Measurements from ENCODE around the gene SPAAR.
A peak's percentile ranks its signal among the peaks of the same experiment; 100 is the strongest.
"Not testable (repeated sequence)": the region's sequence is repeated elsewhere in the genome, so short reads cannot be mapped to it uniquely, and the experiment has no call there.

The SPAAR gene

GRCh38 chr9:35909274-35909673 is at the start of gene SPAAR:
SPAAR (plus strand) TSS chr9:35909490; CDS start chr9:35910464, 974 bp downstream.
- DNase-seq, result no peak

GRCh38 chr9:35859990-35860339 is 49.3 kb upstream of the SPAAR start:
- DNase-seq, result no peak

DNA sequence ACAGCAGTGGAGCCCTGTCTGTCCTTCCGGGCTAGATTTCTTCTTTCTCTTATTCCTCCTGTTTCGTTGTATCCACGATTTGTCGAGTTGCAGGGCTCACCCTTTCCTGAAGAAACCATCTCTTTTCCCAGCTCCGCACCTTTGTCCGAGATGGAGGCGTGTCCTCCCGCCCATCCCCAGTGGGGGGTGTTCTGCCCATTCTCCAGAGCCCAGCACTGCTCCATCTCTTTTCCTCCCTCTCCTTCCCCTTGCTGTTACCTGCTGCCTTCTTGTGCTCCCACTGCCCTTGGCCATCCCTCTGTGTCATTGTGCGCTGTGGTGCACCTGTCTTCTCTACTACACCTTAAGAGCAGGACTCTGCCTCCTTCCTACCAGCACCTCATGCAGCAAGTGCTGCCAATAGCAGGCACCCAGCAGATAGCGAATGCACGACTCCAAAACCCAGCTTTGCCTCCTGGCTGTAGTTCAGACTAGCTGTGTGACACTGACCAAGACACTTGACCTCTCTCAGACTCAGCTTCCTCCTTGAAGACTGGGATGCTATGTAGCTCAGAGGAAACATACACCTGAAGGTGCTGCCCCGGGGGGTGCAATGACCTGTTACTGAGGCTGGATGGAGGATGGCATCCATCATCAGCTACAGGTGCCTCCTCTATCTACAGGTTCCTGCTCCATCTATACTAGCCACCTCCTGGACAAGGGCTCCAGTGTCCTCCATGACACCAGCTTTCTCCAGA is 48.0 kb upstream of the SPAAR start:
- no peak for DNase-seq

- DNase-seq, result no peak
These were observed 47.0 kb upstream of the SPAAR start for GRCh38 chr9:35862328-35862727.

- DNase-seq, result no peak
These were observed 45.7 kb upstream of the SPAAR start for GRCh38 chr9:35863583-35863982.

DNA sequence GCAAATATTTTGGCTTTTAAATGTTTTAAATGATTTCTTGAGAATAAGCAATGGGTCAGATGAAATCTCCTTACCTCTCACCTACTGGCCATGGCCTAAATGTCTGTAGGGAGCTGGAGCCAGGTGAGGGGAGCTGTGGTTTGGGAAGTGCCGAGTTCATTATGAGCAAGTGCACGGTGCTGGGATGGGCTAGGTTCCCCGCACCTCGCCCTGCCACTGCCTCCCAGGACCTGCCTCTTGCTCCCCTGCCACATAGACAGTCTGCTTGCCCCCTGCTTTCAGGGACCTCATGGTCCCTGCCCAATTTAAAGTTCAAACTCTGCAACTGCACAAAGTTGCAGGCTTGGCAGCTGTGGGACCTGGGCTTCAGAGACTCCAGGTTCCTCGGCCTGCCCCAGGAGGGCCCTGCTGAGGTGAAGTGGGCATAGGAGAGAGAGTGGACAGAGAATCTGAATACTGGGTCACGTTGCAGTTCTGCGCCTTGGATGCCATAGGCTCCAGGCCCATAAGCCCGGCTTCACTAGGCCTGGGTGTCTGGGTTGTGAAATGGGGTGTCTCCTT is 44.5 kb upstream of the SPAAR start:
- no peak for DNase-seq

- no peak for DNase-seq
These were observed 41.8 kb upstream of the SPAAR start for GRCh38 chr9:35867538-35867937.

DNA sequence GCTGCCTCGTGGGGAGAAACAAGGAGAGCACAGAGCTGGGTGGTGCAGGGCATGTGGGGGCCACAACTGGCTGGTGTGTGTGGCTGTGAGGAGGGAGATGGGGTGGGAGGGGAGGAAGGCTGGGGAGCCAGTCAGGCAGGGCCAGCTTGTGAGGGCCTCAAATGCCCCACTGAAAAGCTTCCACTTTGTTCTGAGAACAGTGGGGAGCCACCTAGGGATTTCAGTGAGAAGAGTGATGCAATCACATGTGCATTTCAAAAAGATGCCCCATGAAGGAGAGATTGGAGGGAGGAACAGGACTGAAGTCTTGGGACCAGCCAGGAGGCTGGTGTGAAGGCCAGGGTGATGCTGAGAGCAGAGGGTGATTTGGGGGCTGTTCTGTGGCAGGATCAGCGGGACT is 40.4 kb upstream of the SPAAR start:
- no peak for DNase-seq

- DNase-seq, result no peak
These were observed 39.6 kb upstream of the SPAAR start for GRCh38 chr9:35869621-35870216.

DNA sequence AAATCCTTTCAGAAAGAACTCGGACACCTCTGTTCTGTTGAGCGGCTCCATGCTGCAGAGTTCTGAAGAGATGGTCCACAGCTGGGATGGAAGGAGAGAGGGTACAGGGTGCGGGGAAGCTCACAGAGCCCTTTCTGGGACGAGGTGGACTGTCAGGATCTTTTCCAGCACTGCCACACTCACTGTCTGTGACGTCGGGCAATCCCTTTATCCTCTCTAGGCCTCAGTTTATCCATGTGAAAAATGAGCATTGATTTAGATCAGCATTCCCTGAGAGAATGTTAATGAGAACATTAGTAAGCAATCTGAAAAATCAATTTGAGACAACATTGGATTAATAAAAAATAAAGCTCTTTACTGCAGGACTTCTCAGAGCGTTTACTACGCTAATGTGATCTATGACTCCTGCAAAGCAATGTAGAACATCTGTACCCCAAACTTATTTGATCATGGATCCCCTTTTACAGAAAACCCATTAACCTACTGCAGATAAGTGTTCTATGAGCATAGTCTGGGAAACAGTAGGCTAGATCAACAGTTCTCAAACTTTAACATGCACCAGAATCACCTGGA is 38.9 kb upstream of the SPAAR start, which contains the start of gene OR13J1:
OR13J1 (minus strand) TSS at position 51 of the 573 bp plus-strand sequence; CDS start at position 51, 0 bp downstream.
- no peak for DNase-seq

GRCh38 chr9:35871545-35871944 is 37.7 kb upstream of the SPAAR start:
- DNase-seq, result no peak

DNA sequence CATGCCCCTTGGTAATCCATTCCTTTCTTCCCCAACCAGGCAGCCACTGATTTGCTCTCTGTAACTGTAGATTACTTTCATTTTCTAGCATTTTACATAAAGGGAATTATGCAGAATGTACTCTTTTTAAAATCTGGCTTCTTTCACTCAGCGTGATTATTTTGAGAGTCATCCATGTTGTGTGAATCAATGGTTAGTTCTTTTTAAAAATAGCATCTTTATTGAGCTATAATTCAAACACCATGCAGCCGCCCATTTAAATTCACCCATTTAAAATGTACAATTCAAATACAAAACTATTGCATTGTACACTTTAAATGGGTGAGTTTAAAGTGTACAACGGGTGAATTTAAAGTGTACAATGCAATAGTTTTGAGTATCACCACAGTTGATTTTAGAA is 36.8 kb upstream of the SPAAR start:
- no peak for DNase-seq

GRCh38 chr9:35882263-35882848 is 26.9 kb upstream of the SPAAR start:
- DNase-seq, result peak; percentile 59 to 80 (median 74)

DNA sequence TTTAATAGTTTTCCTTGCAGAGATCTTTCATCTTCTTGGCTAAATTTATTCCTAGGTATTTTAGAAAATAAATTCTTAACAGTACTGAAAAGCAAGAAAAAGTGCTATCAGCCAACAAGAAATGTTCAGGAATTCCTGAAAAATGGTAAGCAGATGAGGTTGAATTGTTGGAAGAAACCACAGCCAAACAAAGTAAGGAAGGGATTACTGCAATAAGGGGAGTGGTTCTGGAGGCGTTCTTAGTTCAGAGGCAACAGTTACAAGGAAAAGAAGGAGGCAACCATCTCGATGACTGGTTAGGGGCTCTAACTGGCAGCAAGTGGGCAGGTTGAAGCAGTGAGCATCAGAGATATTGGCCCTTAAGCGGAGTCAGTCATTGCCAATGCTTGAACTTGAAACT is 26.3 kb upstream of the SPAAR start:
- no peak for DNase-seq

GRCh38 chr9:35884908-35885307 is 24.4 kb upstream of the SPAAR start:
- DNase-seq, result not testable (repeated sequence)

DNA sequence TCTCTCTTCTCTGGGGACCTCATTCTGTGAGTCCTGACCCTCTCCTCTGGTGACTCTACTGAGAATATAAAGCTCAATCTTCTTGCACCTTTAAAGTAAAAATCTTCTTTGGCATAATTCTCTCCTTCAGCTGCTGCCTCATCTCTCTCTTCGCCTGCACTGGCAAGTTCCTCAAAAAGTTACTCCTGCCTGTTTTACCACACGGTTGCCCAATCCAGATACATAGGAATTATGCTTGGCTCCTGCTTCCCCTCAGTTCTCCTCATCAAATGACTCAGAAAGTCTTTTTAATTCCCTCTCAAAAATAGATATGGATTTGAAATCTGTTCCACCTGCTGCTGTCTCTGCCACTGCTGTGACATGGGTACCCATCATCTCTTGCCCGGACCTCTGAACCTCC is 17.6 kb upstream of the SPAAR start:
- no peak for DNase-seq

DNA sequence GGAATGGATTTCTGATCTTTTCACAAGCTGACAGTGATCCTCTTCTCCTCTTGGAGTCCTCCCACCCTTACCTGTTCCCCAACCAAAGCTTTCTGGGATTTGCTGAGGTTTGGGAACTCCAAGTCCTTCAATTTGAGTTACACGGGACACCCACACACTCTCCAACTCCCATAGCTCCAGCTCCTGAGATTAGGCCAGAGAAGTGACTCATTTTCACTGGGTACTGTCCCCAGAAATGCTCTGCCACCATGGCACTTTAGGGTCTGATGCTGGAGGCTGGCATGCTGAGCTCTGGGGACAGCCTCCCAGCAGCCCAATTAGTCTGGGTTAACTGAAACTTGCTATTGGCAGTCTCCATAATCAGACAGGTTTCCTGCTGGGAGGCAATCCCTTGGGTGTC is 17.2 kb upstream of the SPAAR start:
- no peak for DNase-seq

GRCh38 chr9:35896570-35896969 is 12.7 kb upstream of the SPAAR start:
- DNase-seq, result no peak

DNA sequence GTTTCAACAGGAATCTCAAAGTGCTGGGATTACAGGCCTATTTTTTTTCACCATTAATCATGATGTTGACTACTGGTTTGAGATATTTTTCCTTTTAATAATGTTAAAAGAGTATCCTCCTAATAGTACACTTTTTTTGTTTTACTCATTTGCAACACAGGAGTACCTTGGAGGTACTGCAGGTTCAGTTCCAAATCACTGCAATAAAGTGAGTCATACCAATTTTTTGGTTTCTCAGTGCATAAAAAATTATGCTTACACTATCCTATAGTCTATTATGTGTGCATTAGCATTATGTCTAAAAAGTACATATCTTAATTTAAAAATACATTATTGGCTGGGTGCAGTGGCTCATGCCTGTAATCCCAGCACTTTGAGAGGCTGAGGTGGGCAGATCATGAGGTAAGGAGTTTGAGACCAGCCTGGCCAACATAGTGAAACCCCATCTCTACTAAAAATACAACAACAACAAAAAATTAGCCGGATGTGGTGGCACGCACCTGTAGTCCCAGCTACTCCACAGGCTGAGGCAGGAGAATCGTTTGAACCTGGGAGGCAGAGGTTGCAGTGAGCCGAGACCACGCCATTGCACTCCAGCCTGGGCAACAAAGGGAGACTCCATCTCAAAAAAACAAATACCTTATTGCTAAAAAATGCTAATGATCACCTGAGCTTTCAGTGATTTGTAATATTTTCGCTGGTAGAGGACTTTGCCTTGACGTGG is 11.8 kb upstream of the SPAAR start:
- DNase-seq, result not testable (repeated sequence)

DNA sequence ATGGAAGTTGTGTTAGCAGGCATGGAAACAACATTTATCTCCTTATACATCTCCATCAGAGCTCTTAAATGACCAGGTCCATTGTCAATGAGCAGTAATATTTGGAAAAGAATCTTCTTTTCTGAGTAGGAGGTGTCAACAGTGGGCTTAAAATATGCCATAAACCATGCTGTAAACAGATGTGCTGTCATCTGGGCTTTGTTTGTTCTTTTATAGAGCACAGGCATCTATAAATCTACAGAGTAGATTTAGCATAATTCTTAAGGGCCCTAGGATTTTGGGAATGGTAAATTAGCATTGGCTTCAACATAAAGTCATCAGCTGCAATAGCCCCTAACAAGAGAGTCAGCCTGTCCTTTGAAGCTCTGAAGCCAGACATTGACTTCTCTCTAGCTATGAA is 11.0 kb upstream of the SPAAR start:
- no peak for DNase-seq

- DNase-seq, result no peak
These were observed 10.3 kb upstream of the SPAAR start for GRCh38 chr9:35899021-35899420.

DNA sequence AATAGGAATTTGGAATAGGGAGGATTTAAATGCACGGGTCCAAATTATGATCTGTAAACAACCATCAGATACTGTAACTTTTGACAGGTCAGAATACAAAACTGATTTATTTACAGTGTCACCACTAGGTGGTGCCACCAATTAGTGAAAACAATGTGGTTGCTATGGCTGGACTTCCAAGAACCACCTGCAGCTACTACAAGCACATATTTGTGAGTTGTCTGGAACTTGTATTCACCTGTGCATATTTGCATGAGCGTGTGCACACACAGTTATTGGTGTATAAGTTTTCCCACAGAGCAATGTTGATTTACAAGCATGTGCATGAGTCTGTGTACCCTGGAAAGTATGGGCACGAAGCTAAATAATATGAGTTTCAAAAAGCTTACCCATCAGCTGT is 6.2 kb upstream of the SPAAR start:
- DNase-seq, result no peak

- no peak for DNase-seq
These were observed 5.0 kb upstream of the SPAAR start for GRCh38 chr9:35904338-35904737.
